Stimulated activated CD4-positive, alpha-beta T cell treated with anti-CD3 and anti-CD28 coated beads, Interleukin-12 subunit alpha, Interleukin-12 subunit beta, amount 100 ng/mL, for 48 hours (primary cell): ENCODE data around the gene CPZ.

Experiments used
- DNase-seq, 3 donors: peaks; one replicate each; pipeline ENCODE4 v3.0.0-alpha.2; 2020; ENCODE audit warnings: low read depth in 2 of 3, low spot score in 1 of 3

Gene CPZ

DNA sequence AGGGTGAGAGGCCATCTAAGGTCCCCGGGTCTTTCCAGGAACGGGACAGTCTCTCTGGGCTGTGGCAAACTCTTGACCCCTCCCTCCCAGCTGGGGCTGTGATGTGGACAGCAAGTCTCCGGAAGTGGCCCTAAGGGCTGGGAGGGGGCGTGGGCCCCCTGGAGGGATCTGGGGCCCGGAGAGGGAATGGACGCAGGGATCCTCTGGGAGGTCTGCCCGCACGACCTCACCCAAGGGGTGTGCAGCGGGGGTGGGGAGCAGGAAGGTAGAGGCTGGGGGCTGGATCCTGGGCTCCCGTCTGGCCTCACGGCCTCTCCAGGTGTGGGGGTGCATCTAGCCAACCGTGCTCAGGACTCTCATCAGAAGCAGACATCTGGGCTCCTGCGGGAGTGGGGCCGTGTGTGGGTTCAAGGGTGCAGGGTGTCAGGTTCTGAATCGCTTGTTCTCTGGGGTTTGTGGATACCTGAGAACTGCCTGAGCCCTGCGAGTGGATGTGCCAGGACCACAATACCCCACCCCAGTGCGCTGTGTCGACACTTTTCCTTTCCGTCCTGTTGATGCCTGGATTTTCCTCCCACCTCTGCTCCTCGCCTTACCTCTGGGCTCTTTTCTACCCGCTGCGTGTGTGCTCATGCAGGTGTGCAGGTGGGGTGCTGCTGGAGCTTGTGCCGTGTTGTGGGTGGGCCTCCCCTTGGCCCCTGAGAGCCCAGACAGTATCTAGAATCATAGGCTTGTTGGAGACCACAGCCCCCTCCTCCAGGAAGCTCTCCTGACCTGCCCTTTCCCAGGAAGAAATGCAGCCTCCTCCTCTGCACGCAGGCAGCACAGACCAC, 915 bp downstream of the CPZ start:
- DNase-seq = no peak

DNA sequence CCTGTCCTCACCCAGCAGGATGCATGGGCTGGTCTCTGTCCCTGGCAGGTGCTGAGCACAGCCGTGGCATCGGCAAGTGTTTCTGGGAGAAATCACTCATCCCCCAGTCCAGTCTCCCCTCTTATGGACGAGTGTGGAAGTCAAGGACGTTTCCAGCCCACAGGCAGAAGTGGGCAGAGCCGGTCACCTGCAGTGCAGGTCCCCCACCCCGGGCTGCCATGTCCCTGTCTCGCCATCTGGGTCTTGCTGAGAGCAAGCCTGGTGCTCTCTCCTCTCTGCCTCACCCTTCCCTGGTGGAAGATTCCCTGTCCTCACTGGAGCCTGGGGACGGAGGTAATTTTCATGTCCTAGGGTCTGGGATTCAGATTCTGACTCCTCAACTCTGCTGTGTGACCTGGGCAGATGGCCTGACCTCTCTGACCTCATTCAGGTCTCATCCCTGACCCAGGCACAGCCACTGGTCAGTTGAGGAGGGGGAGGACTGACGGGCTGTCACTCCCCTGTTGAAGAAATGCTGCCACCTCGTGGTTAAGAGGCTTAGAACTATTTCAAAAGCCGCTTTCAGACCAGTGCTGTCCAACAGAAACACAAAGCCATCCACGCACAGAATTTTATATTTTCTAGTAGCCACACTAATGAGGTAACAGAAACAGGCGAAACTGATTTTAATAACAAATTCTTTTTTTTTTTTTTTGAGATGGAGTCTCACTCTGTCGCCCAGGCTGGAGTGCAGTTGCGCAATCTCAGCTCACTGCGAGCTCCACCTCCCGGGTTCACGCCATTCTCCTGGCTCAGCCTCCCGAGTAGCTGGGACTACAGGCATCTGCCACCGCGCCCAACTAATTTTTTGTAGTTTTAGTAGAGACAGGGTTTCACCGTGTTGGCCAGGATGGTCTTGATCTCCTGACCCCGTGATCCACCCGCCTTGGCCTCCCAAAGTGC, 1.8 kb downstream of the CPZ start:
- DNase-seq = peak in 1 of 3 donors; percentile 33

DNA sequence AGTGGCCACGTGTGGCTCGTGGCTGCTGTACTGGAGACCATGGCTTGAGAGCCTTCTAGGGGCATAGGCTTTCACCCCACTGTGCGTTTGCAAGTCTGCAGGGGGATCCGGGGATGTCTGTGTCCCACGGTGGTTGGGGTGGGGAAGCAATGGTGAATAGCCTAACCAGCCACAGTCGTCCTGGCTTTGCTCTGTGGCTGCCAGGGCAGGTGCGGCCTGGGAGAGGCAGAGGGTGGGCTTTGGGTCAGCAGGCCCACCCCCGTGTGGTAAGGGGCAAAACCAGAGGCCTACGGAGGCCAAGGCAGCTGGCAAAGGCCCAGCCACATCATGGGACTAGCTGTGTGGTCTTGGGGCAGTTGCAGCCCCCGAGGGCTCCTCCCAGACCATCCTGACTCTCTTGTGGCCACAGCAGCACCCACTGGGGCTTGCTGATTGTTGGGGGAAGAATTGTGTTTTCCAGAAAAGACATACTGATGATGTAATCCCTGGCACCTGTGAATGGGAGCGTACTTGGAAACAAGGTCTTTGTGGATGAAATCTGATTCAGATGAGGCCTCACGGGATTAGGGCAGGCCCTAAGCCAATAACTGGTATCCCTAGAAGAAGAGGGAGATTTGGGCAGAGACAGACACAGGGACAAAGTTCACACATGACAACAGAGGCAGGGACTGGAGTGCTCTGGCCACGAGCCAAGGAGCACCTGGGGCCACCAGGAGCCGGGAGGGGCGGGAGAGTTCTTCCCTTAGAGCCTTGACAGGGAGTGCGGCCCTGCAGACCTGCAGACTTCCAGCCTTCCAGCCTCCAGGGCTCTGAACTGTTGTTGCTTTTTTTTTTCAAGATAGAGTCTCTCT, 2.9 kb downstream of the CPZ start:
- DNase-seq = no peak

DNA sequence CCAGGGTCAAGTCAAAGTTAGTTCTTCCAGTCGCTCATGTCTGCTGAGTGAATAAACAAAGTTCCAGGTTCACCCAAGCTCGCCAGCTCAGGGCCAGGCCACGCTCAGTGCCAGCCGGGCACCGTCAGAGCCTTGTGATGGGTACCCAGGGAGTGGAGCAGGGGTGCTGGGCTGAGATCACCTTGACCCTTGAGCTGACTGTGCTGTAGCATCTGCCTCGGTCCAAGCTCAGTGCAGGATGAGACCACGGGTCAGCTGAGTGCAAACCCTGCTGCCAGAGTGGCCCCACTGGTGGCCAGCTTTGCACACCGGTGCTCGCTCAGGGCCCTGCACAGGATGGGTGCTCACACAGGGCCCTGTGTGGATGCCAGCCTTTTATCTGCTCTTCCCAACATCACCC, 4.3 kb downstream of the CPZ start:
- DNase-seq = no peak

DNA sequence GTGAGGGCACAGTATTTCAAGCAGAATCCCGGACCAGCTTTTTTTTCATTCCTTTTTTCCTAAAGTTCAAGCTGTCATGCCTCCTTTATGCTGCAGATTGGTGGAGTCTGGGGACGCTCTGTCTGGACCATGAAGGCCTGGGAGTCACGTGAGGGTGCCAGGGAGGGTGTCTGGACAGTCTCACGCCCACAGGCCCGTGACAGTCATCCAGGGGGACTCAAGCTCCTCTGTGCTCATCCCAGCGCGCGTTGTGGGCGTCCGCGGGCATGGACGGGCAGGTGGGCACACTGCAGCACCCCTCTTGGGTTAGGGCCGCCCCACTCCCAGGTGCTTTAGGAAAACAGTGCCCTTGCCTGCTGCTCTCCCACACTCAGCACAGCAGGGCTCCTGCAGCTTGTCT, 4.8 kb downstream of the CPZ start:
- DNase-seq = no peak

DNA sequence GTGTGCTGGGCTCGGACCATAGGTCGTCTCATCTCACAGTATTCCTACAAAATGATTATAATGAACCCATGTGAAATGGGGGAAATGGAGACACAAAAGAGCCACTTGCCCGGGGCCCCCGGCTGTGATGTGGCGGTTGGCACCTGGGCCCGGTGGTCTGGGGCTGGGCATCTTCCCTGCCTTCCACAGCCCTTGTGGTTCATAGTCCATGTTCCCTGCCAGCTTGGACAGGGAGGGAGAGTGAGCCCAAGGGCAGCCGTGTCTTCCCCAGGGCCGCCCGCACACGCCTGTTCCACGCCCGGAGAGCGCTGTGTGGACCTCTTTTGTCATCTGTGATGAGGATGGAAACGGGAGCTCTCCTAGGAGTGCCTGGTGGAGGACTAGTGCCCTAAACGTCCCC, 5.2 kb downstream of the CPZ start:
- DNase-seq = no peak

DNA sequence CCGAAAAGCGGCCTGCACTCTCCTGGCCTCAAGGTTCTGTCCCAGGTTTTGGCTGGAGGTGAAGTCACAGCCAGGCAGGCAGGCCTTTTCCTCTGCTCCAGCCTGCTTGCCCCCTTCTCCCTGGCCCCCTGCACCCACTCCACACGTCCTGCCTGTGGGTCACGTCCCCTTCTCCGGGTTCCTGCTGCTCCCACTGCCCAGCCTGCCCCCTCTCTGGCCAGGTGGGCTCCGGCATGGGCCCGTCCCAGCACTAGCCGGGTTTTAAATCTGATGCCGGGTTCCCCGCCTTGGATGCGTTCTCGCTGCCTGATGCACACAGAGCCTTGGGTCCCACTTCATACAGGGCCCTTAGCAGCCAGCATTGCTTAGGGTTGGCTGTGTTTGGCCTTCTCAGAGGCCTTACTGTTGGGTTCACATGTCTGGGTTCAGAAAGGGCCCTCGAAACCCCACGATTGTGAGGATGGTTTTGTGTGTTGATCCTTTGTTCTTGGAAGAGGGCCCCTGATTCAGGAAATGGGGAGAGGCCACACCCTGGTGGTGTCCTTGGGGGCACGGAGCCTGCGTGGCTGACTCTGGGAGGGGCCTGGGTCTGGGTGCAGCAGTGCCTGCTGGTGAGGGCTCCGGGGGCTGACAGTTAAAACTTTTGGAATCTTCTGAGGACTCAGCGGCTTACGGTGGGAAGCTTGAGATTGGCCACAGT, 6.0 kb downstream of the CPZ start:
- no peak for DNase-seq

DNA sequence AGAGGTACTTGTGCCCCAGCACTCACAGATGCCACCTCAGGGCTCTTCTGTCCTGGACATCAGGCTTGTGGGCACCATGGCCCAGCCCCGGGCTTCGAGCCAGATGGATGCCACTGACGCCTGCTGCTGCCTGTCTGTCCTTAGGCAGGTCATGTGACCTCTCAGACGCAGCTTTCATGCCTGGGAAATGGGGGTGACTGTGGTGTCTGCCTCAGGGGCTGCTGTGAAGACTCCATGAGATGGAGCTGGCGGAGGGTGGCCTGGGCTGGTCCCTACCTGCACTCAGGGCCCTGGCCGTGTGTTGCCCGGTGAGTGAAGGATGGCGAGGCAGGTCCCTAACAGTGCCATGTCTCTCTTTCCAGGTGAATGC, 6.5 kb downstream of the CPZ start:
- DNase-seq = no peak

DNA sequence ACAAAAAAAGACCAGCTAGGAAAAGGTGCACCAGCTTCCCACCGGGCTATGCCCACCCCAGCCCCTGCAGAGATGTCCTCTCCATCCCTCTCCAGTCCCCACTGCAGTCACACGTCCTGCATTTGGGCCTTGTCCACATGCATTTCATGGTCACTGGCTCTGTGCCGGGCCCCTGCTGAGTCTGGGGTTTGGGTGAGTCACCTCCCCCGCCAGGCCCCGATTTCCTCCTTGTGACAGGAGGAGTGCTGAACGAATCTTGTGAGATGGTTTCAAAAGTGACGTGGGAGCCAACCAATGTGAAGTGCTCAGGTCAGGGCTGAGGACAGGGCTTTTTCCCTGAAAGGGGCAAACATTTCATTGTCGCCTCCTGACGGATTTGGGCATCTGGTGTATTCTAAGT, 7.1 kb downstream of the CPZ start:
- DNase-seq = no peak

DNA sequence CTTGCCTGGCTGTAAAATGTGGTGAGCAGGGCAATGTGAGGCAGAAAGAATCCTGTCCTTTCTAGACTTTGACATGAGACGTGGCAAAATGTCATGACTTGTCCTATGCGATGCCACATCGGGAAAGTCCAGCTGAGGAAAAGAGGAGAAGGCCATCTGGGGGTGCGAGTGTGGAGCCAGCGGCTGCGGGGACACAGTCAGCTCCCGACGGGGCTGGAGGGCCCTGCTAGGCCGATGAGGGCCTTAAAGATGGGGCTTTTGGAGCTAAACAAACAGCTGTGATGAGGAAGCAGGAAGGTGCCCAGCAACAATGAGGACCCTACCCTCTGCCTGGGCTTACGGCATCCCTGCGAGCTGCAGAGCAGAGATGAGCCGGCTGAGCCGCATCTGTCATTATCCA, 7.7 kb downstream of the CPZ start:
- no peak for DNase-seq

DNA sequence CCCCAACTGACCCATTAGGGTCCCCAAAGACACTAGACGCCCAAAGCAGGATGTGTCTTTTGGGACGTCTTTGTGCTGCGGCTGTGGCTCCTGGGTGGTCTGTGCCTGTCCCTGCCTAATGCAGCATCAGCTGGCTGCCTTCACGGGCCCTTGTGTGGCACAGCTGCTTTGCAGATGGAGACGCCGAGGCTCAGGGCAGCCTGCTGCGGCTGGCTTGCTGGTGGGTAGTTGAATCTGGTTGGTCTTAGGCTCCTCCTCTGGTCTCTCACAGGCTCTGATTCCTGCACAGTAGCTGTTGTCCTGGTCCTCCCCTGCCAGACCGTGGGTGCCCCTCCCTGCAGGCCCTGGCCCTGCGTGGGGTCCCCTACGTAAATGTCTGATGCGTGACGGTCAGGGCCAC, 8.1 kb downstream of the CPZ start:
- no peak for DNase-seq

DNA sequence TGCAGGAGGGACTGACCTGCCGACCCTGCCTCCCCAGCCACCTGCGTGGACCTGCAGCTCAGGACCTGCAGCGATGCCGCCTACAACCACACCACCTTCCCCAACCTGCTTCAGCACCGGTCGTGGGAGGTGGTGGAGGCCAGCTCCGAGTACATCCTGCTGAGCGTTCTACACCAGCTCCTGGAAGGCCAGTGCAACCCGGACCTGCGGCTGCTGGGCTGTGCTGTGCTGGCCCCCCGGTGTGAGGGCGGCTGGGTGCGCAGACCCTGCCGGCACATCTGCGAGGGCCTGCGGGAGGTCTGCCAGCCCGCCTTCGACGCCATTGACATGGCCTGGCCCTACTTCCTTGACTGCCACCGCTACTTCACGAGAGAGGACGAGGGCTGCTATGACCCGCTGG, 8.5 kb downstream of the CPZ start:
- no peak for DNase-seq

DNA sequence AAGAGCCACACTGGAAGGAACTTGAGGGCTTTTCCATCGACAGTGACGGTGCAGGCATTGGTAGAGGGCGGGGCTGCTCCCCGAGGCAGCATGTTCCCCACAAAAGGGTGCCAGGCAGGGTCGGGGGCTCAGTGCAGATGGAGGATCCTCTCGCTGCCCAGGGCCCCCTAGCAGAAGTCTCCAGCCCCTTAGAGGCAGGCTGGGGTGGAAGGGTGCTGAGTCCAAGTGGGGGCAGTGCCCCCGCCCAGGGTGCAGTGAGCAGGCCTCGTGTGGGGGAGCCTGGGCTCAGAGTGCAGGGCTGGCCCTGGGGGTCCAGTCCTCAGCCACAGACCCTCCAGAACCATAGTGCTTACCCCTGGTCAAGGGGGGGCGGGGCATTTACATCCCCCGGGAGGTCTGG, 9.0 kb downstream of the CPZ start:
- DNase-seq = no peak

DNA sequence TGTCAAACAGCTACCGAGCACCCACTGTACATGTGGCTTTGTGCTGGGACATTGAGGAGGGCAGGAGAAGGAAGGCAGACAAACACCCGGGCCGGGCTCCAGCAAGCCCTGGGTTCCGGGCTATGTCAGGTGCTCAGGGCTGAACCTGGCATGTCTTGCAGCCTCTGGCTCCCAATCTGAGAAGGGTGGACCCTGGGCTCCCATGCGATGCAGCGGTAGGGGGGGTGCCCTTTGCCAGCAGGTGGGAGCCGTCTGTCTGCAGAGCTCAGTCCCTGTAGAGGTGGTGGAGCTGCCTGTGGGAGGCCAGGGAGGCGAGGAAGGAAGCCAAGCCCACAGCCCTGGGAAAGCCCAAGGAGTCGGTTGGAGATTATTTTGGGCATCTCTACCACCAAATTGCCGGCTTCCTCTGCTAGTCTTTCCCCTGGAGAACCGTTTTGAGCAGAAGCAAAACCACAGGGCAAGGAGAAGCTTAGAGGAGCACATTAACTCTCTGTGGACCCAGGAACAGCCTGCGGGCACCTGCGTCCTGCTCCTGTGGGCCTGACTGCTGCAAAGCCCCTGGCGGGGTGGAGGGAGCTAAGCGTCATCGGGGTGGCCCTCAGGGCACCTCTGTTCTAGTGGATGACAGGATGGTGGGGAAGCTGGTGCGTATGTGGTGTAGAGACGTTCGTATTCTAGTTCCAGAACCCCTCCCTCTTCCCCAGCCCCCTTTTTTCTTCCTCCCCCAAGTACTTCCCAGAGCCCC, 10.3 kb downstream of the CPZ start:
- DNase-seq = no peak

DNA sequence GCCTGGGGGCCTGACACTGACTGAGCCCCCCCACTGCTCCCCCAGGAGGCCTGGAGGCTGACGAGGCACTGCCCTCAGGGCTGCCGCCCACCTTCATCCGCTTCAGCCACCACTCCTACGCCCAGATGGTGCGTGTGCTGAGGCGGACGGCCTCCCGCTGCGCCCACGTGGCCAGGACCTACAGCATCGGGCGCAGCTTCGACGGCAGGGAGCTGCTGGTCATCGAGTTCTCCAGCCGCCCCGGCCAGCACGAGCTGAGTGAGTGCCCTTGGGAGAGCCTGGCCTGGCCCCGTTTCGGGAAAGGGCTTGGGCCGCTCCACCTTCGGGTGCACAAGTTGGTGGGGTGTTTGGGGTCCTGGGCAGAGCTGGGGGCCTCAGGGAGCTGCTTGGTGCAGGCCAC, 11.4 kb downstream of the CPZ start:
- DNase-seq = no peak

DNA sequence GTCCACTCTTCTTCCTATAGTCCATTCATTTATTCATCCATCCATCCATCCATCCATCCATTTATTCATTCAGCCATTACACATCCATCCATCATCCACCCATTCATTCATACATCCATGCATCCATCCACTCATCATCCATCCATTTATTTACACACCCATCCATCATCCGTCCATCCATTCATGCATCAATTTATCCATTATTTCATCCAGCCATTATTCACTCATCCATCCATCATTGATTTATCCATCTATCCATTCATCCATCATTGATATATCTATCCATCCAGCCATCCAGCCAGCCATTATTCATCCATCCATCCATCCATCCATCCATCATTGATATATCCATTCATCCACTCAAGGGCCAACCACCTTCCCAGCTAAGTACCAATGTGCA, 12.7 kb downstream of the CPZ start:
- DNase-seq = no peak

DNA sequence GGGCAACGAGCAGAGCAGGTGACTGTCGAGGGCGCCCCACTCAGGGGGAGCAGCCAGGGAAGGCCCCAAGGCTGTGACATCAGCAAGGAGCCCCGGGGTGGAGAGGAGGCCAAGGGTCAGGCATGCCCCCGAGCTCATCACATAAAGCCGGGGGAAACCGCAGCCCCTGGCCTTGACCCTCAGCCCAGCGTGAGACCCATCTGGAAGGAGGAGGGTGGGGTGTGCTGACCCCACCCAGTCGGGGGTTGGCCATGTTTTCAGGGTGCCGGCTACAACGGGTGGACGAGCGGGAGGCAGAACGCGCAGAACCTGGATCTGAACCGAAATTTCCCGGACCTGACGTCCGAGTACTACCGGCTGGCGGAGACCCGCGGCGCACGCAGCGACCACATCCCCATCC, 13.9 kb downstream of the CPZ start:
- DNase-seq = no peak

DNA sequence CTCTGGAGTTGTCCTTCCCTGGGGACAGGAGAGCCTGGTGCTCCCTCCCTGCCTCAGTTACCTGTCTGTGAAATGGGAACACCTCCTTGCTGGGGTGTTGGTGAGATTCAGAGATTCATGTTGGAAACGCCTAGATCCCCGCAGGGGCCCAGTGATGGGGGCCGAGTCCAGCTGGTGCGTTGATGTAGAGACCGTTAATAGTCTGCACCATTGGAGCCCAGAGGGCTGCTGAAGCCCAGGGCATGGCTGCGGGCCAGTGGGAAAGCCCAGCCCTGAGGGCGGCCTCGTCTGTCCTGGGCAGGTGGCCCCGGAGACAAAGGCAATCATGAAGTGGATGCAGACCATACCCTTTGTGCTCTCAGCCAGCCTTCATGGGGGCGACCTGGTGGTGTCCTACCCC, 14.4 kb downstream of the CPZ start:
- DNase-seq = no peak

DNA sequence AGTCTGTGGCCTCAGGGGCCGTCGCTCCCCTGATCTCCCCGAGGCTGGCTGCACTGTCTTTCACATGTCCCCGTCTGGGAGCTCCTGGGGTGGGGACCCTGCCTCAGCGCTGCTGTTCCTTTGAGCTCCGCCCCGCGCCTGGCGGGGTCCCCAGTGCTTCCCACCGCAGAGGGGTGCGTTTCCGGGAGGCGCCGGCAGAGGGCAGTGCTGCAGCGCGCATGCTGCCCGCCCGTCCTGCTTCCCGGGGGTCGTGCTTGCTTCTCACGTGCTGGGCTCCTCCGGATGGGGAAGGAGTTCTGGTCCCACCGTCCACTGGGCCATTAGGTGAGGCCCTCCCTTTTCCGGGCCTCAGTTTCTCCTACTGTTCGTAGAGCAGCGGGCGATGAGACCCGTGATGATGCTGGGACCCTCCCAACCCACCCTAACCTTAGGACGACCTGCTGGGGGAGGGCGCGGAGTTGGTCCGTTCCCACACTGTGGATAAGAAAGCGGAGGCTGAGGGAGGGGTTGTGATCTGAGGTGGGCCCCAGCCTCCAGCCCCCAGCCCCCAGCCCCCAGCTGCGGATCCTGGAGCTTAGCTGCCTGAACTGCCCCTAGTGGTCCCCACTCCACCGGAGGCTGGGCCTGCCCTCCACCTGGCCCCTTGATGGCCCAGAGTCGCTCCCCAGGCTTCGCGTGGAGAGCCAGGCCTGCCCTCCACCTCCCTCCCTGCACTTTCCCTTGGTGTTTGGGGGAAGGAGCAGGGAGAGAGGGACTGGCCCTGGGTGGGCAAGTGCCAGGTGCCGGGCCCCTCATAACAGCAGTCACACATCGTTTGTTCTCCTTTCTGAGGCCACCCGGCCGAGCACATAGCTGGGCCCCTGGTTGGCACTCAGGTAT, 15.3 kb downstream of the CPZ start:
- peak; percentile 4 to 47 (median 35) for DNase-seq
